ENCODE results near the gene HOMER2. TPM values are rescaled to one million over a fixed set of nuclear protein-coding genes. Genes with fewer than 3 reads are reported as not detected.

The HOMER2 gene
- total RNA-seq, 1 experiment from 2014 or later = 14.2 TPM

GRCh38 chr15:82945326-82945725 lies 7.2 kb downstream of the HOMER2 start:
- H4K20me1 ChIP-seq (ENCODE audit: control insufficient read depth, insufficient read depth, insufficient read length) = no peaks in the 10 kb centered on the region
- no peak overlapping the region for H3K27ac Mint-ChIP-seq
- no peak overlapping the region for H3K18ac ChIP-seq (ENCODE audit: insufficient read length, low read depth, low read length)
- H2BK12ac ChIP-seq (ENCODE audit: insufficient read length, low read depth, low read length) = no peak overlapping the region
- H3K36me3 Mint-ChIP-seq (ENCODE audit: insufficient read depth in 1 of 3, low read depth in 3 of 3) = no peaks in the 10 kb centered on the region
- TF ChIP-seq CTCF (conservative IDR thresholded peaks at IDR 0.05) = no peak
- no peaks in the 10 kb centered on the region for H3K9me3 Mint-ChIP-seq
- H2BK15ac ChIP-seq (ENCODE audit: low read depth, low read length) = no peak overlapping the region
- H3K4me3 Mint-ChIP-seq = no peak overlapping the region
- no peak overlapping the region for H4K91ac ChIP-seq (ENCODE audit: insufficient read length, low read depth, low read length)
- no peak overlapping the region for H3T11ph ChIP-seq (ENCODE audit: low read length)
- H3K79me1 ChIP-seq (ENCODE audit: insufficient read depth, low read depth, low read length, poor library complexity, severe bottlenecking) = no peaks in the 10 kb centered on the region
- no peaks in the 10 kb centered on the region for H3K4me1 ChIP-seq (ENCODE audit: insufficient read depth, low read length)
- H2BK20ac ChIP-seq (ENCODE audit: low read depth, low read length, poor library complexity, severe bottlenecking) = no peak overlapping the region
- H3K27me3 ChIP-seq (ENCODE audit: insufficient read depth, low read length) = no peaks in the 10 kb centered on the region
- no peak overlapping the region for H3K23ac ChIP-seq (ENCODE audit: insufficient read length, low read depth, low read length)
- 0 out of 2 replicates have a peak, but pooled peaks cover 2% of the 10 kb centered on the region for H3K79me2 ChIP-seq (ENCODE audit: insufficient read depth, low read length)
- no peak overlapping the region for H2AK5ac ChIP-seq (ENCODE audit: insufficient read length, low read length)
- no peak overlapping the region for H3K4ac ChIP-seq (ENCODE audit: low read depth, low read length)
- no peak overlapping the region for H2BK5ac ChIP-seq (ENCODE audit: insufficient read length, low read length)
- no peak overlapping the region for H3K14ac ChIP-seq (ENCODE audit: insufficient read depth, low read length)
- H4K5ac ChIP-seq (ENCODE audit: insufficient read length, low read depth, low read length) = no peak overlapping the region
- H3K4me2 ChIP-seq (ENCODE audit: insufficient read depth, insufficient read length, low read length) = no peak overlapping the region
- H3K27ac ChIP-seq (ENCODE audit: insufficient read length, low read depth, low read length) = no peak overlapping the region
- no peak overlapping the region for H3K9ac ChIP-seq (ENCODE audit: extremely low read depth, insufficient read length, low read length)
- H2AFZ ChIP-seq (ENCODE audit: low read length) = no peak overlapping the region
- H3K9me3 ChIP-seq (ENCODE audit: control insufficient read depth, low read depth, low read length) = no peaks in the 10 kb centered on the region
- H3K23me2 ChIP-seq (ENCODE audit: insufficient read length, low read depth, low read length, poor library complexity, severe bottlenecking) = no peaks in the 10 kb centered on the region
- DNase-seq = no peak
- no peak overlapping the region for H2BK120ac ChIP-seq (ENCODE audit: low read depth, low read length, poor library complexity, severe bottlenecking)
- no CpG with 5 or more reads among the region's 5 CpGs for WGBS (ENCODE audit: extremely low coverage, insufficient read length, low lambda C conversion rate)
- H4K8ac ChIP-seq (replicated peaks; ENCODE audit: insufficient read length, low read depth, low read length) = no peak overlapping the region
- H3K27me3 Mint-ChIP-seq (ENCODE audit: low read depth) = peaks cover 5% of the 10 kb centered on the region
- no peak overlapping the region for H3K56ac ChIP-seq (ENCODE audit: insufficient read length, low read depth, low read length)
- peaks cover 5 to 6% of the 10 kb centered on the region in 2 experiments; a peak in 3 of 4 replicates for H3K4me1 Mint-ChIP-seq

Measured in H9 (cell line).